Measurements from ENCODE around the gene TIMM10B. TPM values are rescaled to one million over a fixed set of nuclear protein-coding genes. Genes with fewer than 3 reads are reported as not detected.

Gene TIMM10B
- total RNA-seq, 1 experiment from 2014 or later = 63.8 TPM

- H3K27me3 ChIP-seq (ENCODE audit: control insufficient read depth, insufficient read depth, low read length) = no peaks in the 10 kb centered on the region
- no peak overlapping the region for H3K4me3 ChIP-seq (ENCODE audit: low read depth in 2 of 2, low read length in 2 of 2)
- peak; percentile 85 for ATAC-seq
- POLR2A ChIA-PET = no interaction called here
- no TSS peak for BruUV-seq (replicated peaks)
- intact Hi-C loops (cut with micrococcal nuclease; ENCODE audit: unreplicated experiment) = loop anchor here (1.0 to 5.0 kb wide), 2 partner anchors 64 kb away; no protein-coding TSS in a partner anchor
- DNase-seq (ENCODE audit: low read depth, low spot score) = peak; percentile 41
- no peaks in the 10 kb centered on the region for H3K36me3 ChIP-seq (ENCODE audit: control insufficient read depth, insufficient read depth, low read length)
- H3K4me1 ChIP-seq (ENCODE audit: control insufficient read depth, insufficient read depth, low read length) = no peaks in the 10 kb centered on the region
- no peaks in the 10 kb centered on the region for H3K9me3 ChIP-seq (ENCODE audit: control insufficient read depth, insufficient read depth, low read depth, low read length)
- CTCF ChIA-PET = interaction anchor here (0.6 to 3.6 kb wide), 6 partner anchors 10 to 80 kb away, joined by 3 to 65 read pairs (median 3); partner anchors contain the start of gene APBB1
- TF ChIP-seq, protein P1, sequence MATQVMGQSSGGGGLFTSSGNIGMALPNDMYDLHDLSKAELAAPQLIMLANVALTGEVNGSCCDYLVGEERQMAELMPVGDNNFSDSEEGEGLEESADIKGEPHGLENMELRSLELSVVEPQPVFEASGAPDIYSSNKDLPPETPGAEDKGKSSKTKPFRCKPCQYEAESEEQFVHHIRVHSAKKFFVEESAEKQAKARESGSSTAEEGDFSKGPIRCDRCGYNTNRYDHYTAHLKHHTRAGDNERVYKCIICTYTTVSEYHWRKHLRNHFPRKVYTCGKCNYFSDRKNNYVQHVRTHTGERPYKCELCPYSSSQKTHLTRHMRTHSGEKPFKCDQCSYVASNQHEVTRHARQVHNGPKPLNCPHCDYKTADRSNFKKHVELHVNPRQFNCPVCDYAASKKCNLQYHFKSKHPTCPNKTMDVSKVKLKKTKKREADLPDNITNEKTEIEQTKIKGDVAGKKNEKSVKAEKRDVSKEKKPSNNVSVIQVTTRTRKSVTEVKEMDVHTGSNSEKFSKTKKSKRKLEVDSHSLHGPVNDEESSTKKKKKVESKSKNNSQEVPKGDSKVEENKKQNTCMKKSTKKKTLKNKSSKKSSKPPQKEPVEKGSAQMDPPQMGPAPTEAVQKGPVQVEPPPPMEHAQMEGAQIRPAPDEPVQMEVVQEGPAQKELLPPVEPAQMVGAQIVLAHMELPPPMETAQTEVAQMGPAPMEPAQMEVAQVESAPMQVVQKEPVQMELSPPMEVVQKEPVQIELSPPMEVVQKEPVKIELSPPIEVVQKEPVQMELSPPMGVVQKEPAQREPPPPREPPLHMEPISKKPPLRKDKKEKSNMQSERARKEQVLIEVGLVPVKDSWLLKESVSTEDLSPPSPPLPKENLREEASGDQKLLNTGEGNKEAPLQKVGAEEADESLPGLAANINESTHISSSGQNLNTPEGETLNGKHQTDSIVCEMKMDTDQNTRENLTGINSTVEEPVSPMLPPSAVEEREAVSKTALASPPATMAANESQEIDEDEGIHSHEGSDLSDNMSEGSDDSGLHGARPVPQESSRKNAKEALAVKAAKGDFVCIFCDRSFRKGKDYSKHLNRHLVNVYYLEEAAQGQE (IDR thresholded peaks at IDR 0.05; ENCODE audit: insufficient read depth in 1 of 2, low read depth in 2 of 2, low read length in 1 of 2) = no peak
- TF ChIP-seq CTCF (IDR thresholded peaks at IDR 0.05) = peak; percentile 96
- in situ Hi-C loops (cut with HindIII; ENCODE audit: low pct_unique_long_range_greater_than_20kb, low sequenced_read_pairs) = no loop called here
- no peak overlapping the region for H3K27ac ChIP-seq (ENCODE audit: low read length)
Measured at GRCh38 chr11:6443269-6444003, 37.9 kb upstream of the TIMM10B start.

DNA sequence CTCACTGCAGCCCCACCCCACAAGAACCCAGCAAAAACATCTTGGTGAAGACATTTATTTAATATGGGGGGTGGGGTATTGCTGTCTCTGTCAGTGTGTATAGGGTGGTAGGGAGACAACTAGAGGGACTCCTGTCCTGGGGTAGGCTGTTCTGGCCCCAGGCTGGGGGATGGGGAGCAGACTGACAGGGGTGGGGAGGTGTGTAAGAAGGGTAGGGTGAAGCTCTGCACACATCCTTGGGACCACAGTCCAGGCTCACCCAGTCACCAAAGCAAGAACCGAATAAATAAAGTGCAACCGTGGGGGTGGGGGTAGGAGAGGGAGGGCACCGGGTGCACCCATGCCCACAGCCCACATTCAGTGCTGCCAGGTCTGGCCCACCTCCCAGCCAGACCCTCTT is 32.7 kb upstream of the TIMM10B start:
- ChIA-PET POLR2A (no interaction called here), CTCF (interaction anchor here (1.9 kb wide), 1 partner anchor 69 kb away, joined by 6 read pairs; no protein-coding TSS in a partner anchor)
- intact Hi-C loops (cut with micrococcal nuclease; ENCODE audit: unreplicated experiment) (no loop called here), in situ Hi-C loops (cut with HindIII; ENCODE audit: low pct_unique_long_range_greater_than_20kb, low sequenced_read_pairs) (no loop called here)
- Histone ChIP-seq H3K27ac (ENCODE audit: low read length) (no peak overlapping the region), H3K9me3 (ENCODE audit: control insufficient read depth, insufficient read depth, low read depth, low read length) (no peaks in the 10 kb centered on the region), H3K4me1 (ENCODE audit: control insufficient read depth, insufficient read depth, low read length) (no peaks in the 10 kb centered on the region), H3K36me3 (ENCODE audit: control insufficient read depth, insufficient read depth, low read length) (no peaks in the 10 kb centered on the region; the same call in 1 of the 2 replicates), H3K4me3 (ENCODE audit: low read depth in 2 of 2, low read length in 2 of 2) (no peak overlapping the region), H3K27me3 (ENCODE audit: control insufficient read depth, insufficient read depth, low read length) (no peaks in the 10 kb centered on the region)
- ATAC-seq (no peak), DNase-seq (ENCODE audit: low read depth, low spot score) (no peak)
- no TSS peak for BruUV-seq (replicated peaks)
- TF ChIP-seq SIN3A (IDR thresholded peaks at IDR 0.05; ENCODE audit: borderline replicate concordance, insufficient read depth, low read depth, low read length) = no peak

DNA sequence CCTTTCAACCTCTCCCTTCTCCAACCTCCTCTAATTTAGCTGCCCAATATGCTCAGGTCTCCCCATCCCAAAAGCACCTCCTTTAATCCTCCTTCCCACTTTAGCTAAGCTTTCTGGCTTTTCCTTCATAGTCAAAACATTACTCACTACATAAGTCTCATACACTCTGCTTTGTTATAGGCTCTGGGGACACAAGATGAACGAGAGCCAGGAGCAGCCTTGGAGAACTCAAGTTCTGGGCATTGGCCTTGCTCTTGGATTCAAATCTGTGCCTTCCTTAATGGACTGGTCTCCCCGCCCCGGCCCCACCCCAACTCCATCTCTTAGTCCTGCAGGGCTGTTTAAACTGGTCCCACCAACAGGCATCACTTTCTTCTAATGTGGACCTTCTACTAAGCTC is 29.1 kb upstream of the TIMM10B start:
- Histone ChIP-seq H3K36me3 (ENCODE audit: control insufficient read depth, insufficient read depth, low read length) (no peaks in the 10 kb centered on the region; the same call in 1 of the 2 replicates), H3K4me3 (ENCODE audit: low read depth in 2 of 2, low read length in 2 of 2) (no peak overlapping the region), H3K4me1 (ENCODE audit: control insufficient read depth, insufficient read depth, low read length) (no peaks in the 10 kb centered on the region), H3K9me3 (ENCODE audit: control insufficient read depth, insufficient read depth, low read depth, low read length) (no peaks in the 10 kb centered on the region), H3K27me3 (ENCODE audit: control insufficient read depth, insufficient read depth, low read length) (no peaks in the 10 kb centered on the region), H3K27ac (ENCODE audit: low read length) (no peak overlapping the region)
- in situ Hi-C loops (cut with HindIII; ENCODE audit: low pct_unique_long_range_greater_than_20kb, low sequenced_read_pairs) (no loop called here), intact Hi-C loops (cut with micrococcal nuclease; ENCODE audit: unreplicated experiment) (no loop called here)
- TF ChIP-seq TCF7L2 (IDR thresholded peaks at IDR 0.05; ENCODE audit: low read depth, low read length) = no peak
- no peak for TF ChIP-seq SIN3A (IDR thresholded peaks at IDR 0.05; ENCODE audit: borderline replicate concordance, insufficient read depth, low read depth, low read length)
- TF ChIP-seq CTCF (IDR thresholded peaks at IDR 0.05) = no peak
- no peak for TF ChIP-seq POLR2AphosphoS5 (IDR thresholded peaks at IDR 0.05; ENCODE audit: low read depth, low read length)
- TF ChIP-seq, protein P1 (IDR thresholded peaks at IDR 0.05; ENCODE audit: insufficient read depth in 1 of 2, low read depth in 2 of 2, low read length in 1 of 2) = no peak
- no peak for DNase-seq (ENCODE audit: low read depth, low spot score)
- ChIA-PET POLR2A (no interaction called here), CTCF (interaction anchor here (1.0 kb wide), 1 partner anchor 73 kb away, joined by 4 read pairs; no protein-coding TSS in a partner anchor)
- no peak for ATAC-seq
- no TSS peak for BruUV-seq (replicated peaks)
